Stimulated activated CD4-positive, alpha-beta T cell treated with anti-CD3 and anti-CD28 coated beads, Interleukin-12 subunit alpha, Interleukin-12 subunit beta, amount 100 ng/mL, for 24 hours (primary cell): ENCODE results near the gene SPATA24.
"Not testable (repeated sequence)": the region's sequence is repeated elsewhere in the genome, so short reads cannot be mapped to it uniquely, and the experiment has no call there.

Experiments used
- DNase-seq, 2 experiments: peaks; one replicate each; pipeline ENCODE4 v3.0.0-alpha.2; 2020; ENCODE audit warnings: low read depth in 2 of 2

Gene SPATA24

DNA sequence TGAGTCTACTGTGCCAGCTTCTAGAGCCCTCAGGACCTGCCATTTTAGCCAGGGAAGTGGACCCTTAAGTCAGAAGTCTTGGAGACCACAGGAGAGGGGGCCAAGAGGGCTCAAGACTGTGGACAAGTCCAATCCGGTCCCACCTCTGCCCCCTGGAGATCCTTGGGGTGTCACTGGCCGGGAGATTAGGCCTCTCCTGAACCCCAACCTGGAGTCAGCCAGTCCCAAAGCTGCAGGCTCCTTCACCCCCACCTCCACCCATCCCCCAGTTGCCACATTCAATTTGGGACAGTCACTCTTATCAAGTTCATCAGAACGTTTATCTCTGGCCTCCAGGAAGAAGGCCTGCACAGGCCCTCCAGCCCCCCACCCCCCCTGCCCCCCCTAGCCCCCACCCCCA lies 21.1 kb downstream of the SPATA24 start:
- no peak for DNase-seq

DNA sequence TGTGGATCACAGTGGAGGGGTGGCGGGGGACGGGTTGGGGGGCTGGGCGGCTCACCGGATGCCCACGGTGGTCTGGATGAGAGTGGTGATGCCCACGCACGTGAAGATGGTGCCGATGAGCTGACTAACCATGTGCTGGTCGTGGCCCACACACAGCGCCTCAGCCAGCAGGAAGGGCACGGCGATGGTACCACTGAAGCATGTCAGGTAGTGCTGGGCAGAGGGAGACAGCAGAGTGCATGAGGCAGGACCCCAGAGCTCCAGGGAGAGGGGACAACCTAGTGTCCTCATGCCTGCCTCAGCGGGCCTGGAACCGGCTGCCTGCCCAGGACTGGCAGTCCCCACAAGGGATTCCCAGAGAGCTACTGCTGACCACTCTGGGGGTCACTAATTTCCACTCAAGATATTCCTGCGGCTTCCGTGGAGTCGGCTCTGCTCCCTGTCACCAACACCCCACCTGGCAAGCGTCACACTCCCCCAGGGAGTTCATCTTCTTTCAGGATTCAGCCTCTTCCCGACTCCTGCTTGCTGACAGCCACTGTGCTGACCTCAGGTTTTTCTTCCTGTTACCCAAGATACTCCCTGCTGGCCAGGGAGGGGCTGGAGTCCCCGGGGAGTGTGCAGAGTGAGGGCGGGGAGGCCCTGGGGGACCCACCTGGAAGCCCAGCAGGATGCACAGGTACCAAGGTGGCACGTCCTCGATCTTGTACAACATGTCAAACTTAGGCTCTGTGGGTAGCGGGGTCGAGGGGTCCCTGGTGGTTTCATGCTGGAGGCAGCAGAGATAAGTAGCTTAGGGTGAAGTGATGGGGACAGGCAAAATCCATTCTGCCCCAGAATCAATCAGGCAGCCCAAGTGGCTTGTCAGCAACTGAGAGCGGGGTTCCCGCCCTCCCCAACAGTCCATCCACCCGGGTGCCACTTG lies 21.8 kb downstream of the SPATA24 start:
- DNase-seq: no peak

DNA sequence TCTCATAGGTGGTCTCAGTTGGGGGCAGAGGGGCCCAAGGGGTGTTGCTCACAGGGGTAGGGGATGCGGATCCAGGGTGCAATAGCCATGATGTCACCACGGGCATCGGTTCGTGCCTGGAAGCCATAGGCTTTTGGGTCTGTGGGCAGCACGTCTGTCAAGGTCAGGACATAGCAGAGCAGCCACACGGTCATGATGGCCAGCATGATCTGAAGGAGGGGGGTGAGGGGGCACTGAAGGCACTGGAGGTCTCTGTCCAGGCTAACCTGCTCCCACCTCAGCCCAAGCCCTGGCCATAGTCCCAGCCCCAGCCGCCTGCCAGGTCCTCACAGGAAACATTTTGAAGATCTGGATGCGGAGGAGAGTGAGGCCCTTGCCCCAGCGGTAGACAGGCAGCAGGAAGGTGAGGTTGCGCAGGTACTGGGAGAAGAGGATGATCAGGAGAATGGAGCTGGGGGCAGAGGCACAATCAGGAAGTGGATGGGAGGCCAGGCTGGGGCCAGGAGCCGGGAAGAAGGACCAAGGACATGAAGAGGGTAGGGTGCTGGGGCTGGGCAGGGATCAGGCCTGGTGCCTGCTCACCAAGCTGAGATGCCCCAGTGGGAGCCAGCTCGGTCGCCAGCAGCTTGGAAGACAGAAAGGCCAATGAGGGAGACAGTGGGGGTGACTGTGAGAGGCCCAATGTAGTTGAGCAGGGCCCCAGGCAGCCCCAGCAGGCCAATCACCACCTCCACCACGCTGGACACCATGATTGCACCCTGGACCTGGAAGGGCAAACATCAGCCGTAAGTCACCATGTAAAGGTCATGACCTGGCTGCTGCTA lies 24.1 kb downstream of the SPATA24 start:
- no peak for DNase-seq

DNA sequence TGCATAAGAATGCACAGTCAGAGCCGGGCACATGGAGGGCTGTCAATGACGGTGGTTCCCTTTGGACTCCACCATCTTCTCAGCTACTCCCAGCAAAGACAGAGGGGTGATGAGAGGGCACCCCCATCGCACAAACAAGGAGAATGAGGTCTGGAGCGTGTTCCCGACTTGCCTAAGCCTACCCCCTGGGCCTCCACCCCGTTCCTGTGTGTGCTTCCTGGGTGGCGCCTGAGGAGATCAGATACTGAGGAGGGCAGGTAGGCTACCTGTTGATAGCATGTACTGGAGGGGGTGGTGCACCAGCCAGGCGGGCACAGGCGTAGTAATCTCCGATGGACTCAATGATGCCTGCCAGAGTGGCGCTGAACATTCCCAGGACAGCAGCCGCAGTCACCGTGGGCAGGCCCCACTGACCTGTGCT lies 24.9 kb downstream of the SPATA24 start:
- DNase-seq: no peak

DNA sequence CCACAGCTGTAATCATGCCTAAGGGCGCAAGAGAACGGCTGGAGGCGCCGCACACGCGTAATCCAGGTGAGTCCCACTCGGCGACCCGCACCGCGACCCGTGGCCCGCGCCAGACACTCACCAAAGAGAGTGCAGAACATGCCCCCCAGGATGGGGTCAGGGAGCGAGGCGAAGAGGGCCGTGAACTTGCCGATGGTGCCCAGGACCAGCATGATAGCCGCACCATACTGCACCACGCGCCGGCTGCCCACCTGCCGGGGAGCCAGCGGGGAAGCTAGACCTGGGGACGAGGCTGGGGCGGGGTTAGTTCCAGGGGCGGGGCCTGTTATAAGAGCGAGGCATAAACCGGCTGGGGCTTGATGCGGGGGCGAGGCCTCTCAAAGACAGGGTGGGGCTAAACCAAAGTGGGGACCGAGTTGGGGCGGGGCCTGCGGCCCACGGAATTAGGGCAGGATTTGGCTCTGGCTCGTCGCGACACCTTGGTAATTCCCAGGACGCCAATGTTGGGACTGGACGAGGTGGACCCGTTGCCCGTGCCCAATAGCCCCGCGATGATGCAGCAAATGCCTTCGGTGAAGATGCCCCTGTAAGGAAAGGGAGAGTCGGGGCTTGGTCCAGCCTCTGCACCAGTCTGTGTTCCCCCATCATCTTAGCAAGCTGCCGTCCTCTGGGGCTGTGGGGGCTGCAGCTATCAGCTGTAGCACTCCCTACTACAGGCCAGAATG lies 25.6 kb downstream of the SPATA24 start:
- no peak for DNase-seq

DNA sequence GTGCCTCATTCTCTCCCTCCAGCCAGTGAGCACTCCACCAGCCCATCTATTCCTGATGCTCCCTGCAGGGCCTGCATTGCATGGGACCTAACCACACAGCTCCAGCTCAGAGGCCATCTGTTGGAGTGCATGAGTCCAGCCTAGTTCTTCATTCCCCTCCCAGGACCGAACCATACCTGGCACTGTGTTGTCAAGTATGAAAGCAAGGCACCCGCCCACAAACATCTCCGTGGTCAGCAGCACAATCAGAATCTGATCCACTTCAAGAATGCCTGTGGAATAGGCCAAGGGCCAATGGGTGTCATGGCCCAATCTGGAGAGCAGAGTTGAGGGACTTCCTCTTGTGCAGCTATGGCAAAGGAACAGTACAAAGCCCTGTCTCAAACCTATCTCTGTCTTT lies 26.7 kb downstream of the SPATA24 start:
- DNase-seq: no peak

DNA sequence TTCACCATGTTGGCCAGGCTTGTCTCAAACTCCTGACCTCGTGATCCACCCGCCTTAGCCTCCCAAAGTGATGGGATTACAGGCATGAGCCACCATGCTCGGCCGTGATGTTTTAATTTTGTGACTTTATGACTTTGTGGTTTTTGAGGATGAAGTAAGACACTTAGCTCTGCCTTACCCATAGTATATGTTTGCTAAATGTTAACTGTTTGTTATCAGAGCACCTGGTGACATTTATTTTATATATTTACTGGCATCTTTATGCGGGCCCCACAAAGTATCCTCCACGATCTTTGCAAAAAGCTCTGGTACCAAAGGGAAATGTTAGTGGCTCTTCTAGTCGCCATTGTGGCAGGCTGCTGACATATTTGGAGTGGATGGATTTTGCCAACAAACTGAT lies 27.5 kb downstream of the SPATA24 start:
- DNase-seq: no peak

DNA sequence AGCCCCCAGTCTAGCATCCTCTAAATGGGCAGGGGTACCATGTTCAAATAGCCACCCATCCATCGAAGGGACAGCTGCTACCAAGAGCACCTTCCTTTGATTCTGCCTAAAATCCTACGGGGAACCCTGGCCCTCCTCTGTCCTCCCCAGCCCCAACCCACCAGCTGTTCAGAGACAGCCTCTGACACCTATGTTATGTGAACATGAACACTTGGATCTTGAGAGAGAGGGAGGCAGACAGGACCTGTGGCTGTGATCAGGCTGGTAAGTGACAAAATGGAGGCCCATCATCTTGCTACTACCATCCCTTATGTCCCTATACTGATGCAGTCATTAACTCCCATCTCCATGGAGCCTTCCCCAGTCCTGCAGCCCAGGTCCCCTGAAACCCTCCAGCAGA lies 29.0 kb downstream of the SPATA24 start:
- DNase-seq: no peak

DNA sequence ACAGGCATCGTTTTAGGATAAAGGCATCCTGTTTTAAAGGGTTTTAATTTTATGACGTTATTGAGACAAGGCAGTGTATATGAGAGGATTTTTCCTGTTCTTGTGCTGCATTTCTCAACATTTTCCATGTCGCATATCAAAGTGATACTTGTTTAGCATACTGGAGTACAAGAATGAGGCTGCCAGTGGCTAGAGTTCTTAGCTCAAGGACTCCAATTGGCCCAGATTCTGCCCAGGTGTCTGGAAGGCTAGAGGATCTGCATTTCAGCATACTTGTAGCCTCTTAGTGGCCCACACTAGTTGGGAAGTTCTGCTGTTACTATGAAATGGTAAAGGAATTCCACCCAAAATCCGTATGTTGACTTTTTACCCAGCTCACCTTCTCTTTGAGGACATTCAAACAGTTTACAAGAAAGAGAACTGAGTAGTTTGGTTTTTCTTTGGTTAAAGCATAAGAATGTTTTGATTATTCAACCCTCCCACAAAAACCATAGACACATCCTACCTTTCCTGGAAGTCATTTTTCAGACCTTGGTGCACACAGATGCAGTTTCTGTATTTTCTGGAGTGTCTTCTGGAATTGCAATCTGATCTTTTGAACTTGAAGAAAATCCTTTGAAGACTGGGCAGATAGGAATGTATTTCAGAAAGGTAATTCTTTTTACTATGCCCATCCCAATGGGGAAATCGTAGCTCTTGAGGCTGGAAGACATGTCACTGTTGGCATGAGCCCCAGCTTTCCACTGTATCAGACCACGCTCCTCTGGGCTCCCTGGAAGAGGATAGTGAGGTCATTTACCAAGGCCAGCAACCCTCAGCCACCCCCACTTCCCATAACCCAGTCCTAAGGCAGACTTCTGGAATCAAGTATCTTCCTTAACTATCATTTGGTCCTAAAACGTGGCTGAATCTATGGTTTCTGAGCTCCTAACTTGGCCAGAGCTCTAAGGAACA lies 32.1 kb downstream of the SPATA24 start:
- no peak for DNase-seq

DNA sequence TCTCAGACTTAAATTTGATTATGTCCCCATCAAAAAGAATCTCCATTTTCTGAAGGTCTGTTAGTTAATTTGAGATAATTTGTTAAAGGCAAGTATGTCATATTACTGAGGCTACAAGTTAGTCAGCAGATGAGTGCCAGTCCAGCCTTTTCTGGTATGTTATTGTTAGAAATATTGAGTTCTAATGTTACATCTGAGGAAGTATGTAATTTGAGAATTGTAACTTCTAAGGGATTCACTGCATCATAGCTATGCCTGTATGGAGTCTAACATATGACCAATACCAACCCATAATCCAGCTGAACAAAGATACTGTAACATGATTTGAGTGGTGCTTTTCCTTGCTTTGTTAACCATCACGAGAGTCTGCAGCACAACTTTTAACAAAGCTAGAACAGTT lies 34.7 kb downstream of the SPATA24 start:
- no peak for DNase-seq

DNA sequence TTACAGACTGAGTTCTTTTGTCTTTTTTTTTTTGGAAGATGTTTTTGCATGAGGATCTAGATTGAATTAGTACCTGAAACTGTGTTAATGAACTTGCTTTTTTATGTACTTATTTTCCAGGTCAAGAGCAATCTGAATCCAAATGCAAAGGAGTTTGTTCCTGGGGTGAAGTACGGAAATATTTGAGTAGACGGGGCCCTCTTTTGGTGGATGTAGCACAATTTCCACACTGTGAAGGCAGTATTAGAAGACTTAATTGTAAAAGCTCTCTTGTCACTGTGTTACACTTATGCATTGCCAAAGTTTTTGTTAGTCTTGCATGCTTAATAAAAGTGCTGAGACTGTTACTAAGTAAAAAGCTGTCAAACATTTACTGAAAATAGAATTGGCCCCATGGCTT lies 35.3 kb downstream of the SPATA24 start:
- DNase-seq: no peak

DNA sequence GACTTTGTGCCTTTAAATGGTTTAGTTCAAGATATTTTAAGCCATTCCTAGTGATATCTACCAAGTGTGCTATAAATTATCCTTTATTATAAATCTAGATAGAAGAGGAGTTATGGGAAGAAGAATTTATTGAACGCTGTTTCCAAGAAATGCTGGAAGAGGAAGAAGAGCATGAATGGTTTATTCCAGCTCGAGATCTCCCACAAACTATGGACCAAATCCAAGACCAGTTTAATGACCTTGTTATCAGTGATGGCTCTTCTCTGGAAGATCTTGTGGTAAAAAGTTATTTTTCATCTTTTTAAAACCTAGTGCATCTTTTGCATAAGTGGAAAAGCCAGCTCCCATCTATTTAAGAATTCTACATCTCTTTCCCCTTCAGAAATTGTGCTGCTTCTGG lies 39.4 kb downstream of the SPATA24 start:
- DNase-seq: no peak

DNA sequence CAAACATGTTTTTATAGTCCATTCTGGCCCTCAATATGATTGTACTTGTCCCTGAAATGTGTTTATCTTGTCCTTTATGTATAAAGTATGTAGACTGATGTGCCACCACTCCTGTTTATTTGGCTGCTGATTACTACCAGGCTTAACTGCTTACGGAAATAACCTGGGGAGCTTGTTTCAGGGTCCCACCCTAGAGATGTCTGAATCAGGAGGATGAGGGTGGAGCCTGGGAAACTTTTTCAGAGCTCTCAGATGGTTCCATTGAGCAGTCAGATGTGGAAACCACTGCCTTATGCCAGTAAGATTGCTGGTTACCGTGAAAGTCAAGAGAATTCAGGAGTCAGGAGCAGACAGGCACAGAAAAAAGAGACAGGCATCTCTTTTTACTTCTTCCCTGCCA lies 40.0 kb downstream of the SPATA24 start:
- DNase-seq: no peak

DNA sequence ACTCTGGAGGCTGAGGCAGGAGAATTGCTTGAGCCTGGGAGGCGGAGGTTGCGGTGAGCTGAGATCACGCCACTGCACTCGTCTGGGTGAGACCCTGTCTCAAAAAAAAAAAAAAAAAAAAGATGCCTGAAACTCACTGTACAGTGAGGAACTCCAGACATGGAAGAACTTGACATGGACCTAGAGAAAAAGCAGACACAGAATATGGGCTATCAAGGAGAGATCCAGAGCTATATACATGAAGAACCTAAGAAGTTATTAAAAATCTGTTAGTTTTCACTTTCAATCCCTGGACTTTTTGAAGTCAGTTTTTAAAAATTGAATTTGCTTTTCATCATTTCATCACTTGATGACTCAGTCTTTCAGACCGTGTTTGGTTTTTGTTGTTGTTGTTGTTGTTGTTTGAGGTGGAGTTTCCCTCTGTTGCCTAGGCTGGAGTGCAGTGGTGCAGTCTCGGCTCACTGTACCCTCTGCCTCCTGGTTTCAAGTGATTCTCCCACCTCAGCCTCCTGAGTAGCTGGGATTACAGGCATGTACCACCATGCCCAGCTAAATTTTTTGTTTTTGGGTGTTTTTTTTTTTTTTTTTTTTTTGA lies 42.0 kb downstream of the SPATA24 start:
- DNase-seq: no peak

DNA sequence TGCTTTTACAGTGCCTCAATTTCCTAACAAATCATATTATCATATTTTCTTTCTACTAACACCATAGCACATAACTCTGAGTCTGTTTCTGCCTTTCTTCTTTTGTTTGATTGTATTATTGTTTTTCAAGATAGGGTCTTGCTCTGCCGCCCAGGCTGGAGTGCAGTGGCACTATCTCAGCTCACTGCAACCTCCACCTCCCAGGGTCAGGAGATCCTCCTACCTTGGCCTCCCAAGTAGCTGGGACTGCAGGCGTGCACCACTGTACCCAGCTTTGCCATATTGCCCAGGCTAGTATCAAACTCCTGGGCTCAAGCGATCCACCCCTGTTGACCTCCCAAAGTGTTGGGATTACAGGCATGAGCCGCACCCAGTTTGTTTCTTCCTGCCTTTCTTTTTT lies 43.5 kb downstream of the SPATA24 start:
- DNase-seq: no peak

DNA sequence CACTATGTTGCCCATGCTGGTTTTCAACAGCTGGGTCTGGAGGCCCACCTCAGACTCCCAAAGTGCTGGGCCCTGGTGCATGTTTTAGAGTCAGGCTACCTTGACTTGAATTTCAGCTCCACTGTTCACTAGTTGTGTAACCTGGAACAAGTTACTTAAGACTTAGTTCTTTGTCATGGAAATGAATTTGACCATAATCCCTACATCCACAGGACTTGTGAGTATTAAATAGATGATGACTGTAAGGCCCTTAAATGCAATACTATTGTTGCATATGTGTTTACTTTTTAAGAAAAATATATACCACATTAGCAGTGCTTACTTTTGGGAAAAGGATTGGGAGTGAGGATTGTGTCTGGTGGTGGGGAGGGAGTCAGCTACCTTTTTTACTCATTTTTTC lies 45.8 kb downstream of the SPATA24 start:
- DNase-seq: no peak

DNA sequence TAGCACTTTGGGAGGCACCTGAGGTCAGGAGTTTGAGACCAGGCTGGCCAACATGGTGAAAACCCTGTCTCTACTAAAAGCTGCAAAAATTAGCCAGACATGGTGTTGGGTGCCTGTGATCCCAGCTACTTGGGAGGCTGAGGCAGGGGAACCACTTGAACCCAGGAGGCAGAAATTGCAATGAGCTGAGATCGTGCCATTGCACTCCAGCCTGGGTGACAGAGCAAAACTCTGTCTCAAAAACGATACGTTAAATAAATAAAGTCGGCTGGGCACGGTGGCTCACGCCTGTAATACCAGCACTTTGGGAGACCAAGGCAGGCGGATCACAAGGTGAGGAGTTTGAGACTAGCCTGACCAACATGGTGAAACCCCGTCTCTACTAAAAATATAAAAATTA lies 48.0 kb downstream of the SPATA24 start:
- DNase-seq: not testable (repeated sequence)

DNA sequence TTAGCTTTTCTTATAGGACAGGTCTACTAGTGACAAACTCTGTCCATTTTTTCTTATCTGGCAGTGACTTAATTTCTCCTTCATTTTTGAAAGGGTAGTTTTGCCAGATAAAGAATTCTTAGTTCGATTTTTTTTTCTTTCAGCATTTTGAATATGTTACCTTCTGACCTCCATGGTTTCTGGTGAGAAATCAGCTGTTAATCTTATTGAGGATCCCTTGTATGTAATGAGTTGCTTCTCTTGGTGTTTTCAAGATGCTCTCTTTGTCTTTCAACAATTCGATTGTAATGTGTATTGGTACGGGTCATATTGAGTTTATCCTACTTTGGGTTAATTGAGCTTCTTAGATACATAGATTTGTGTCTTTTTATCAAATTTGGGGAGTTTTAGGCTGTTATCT lies 49.7 kb downstream of the SPATA24 start:
- DNase-seq: no peak

DNA sequence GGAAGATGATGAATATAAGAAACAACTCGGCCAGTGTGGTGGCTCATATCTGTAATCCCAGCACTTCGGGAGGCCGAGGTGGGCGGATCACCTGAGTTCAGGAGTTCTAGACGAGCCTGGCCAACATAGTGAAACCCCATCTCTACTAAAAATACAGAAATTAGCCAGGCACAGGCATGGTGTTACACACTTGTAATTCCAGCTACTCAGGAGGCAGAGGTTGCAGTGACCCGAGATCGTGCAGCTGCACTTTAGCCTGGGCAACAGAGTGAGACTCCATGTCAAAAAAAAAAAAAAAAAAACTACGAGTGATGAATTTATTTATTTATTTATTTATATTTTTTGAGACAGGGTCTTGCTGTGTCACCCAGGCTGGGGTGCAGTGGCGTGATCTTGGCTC lies 56.0 kb downstream of the SPATA24 start:
- not testable (repeated sequence) for DNase-seq
